Activated CD8-positive, alpha-beta memory T cell treated with anti-CD3 and anti-CD28 coated beads for 48 hours (primary cell): Measurements from ENCODE around the gene IRX6.

ENCODE experiments used
- DNase-seq, 3 experiments: peaks; one replicate each; pipeline ENCODE4 v3.0.0-alpha.2; 2020; ENCODE audit warnings: low read depth in 2 of 3, low spot score in 2 of 3

Gene IRX6

DNA sequence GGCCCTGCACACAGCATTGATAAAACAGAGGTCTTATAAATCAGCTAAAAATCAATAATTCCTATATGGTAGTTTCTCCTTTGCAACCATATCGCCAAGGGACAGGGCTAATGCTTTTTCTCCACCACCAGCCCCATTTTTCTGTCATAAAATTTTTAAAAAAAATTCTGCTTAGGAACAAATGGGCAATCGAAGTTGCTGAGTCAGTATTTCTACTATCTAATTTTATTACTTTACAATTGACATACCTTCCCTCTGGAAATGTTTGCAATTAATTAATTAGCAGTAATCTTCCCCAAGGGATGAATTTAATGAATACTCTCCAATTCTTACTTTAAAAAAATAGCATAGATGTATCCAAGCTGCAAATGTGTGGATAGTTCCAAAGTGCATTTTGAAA is 1.7 kb upstream of the IRX6 start:
- no peak for DNase-seq

GRCh38 chr16:55324285-55325079 is 479 bp downstream of the IRX6 start:
- DNase-seq: no peak

DNA sequence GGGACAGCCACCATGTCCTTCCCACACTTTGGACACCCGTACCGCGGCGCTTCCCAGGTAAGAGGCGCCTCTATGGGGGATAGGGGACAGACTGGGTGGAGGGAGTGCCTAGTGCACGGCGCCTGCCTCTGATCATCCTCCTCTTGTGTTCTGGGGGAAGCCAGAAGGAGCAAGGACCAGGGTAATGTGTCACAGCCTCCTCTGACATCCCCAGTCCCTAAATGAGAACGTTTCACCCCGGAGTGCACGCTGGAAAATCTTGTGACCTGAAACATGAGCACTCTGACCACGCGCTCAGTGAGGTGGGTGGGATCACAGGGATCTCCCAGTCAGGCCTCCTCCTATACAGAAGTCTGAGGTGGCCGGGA is 1.1 kb downstream of the IRX6 start:
- no peak for DNase-seq

DNA sequence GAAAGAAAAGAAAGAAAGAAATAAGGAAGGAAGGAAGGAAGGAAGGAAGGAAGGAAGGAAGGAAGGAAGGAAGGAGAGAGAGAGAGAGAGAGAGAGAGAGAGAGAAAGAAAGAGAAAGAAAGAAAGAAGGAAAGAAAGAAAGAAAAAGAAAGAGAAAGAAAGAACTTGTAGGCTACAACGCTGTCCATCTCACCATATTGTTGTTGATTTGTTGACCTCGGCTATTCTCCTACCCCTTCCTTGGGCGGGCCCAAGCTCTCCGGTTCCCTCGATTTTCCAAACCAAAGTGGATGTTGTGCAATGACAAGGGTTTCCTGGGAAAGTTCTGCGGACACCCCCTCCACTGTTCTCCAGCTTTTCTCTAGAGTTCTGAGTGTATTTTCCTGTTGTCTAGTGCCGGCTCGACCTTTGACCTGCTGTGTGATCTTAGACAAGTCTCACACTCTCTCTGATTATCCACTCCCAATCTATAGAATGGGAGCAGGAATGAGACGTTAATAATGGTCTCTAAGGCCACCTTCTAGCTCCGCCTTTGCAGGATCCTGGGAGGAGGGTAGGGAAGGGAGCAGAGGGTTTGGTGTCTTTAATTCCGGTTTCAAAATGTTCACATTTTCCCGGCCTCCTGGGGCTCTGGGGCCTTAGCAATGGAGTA is 1.6 kb downstream of the IRX6 start:
- no peak for DNase-seq

GRCh38 chr16:55326261-55327092 is 2.5 kb downstream of the IRX6 start:
- no peak for DNase-seq

GRCh38 chr16:55328611-55329569 is 4.9 kb downstream of the IRX6 start:
- DNase-seq: no peak

DNA sequence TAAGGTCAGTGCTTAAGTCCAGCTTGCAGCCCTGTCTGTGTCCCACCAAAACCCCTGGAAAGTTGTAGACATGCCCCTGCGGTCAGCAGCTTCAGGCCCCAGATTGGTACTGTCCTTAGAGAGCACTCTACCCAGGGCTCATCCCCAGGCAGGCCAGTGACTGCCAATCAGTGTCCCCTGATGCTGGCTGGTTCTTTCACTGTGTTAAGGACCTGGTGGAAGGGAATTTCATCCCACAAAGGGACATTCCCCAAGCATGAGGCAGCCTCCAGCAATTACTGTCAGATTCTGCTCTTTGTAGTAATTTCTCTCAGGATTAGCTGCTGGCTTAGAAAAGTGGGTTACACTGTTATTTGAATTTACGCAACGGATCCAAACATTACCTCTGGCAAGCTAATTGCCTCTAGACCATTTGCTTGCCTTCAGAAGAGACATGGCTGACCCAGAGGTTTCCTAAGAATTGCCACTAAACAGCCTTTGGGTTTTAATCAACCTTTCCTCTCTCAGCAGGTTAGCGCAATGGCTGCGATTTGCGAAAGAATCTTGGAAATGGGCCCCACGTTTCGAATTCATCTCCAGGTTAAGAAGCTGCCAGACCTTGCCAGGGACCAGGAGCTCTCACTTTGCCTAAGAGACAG is 5.9 kb downstream of the IRX6 start:
- no peak for DNase-seq

- no peak for DNase-seq
These were observed 7.0 kb downstream of the IRX6 start for GRCh38 chr16:55330781-55331647.

DNA sequence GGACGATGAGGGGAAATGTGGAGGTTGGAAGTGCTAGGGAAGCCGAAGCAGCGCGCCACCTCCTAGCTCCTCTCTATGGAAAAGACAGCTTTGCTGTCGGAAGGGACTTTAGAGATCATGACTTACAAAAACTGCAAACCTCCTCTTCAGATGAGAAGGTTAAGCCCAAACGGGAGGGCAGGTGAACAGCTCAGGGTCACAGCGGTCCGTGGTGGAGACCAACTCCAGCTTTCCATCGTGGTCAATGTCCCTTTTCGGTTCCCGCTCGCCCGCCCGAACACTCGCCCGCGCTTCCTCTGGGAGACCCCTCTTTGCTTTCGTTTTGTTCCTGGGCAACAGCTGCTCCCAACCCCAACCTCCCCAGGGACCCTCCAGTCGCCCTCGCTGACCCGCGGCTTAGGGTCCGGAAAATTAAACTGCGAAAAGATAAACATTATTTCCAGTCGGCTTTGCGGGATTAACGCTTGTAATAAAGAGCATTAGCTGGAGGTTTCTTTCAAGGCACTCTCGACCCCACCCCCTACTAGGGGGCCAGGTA is 7.7 kb downstream of the IRX6 start:
- DNase-seq: no peak

DNA sequence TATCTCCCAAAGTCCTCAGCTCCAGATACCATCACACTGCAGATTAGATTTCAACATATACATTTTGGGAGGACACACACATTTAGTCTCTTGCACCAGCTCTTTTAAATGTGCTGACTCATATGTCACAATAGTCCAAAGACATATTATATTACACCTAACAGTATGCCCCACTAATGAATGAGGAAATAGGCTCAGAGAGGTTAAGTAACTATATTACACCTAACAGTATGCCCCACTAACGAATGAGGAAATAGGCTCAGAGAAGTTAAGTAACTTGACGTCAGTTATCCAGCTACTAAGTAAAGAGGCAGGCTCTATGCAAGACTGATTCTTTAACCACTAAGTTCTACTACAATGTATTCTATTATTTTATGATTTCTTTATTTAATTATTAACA is 9.7 kb downstream of the IRX6 start:
- DNase-seq: no peak

- no peak for DNase-seq
These were observed 14.6 kb downstream of the IRX6 start for GRCh38 chr16:55338646-55339045.

GRCh38 chr16:55340445-55340844 is 16.4 kb downstream of the IRX6 start:
- DNase-seq: no peak

DNA sequence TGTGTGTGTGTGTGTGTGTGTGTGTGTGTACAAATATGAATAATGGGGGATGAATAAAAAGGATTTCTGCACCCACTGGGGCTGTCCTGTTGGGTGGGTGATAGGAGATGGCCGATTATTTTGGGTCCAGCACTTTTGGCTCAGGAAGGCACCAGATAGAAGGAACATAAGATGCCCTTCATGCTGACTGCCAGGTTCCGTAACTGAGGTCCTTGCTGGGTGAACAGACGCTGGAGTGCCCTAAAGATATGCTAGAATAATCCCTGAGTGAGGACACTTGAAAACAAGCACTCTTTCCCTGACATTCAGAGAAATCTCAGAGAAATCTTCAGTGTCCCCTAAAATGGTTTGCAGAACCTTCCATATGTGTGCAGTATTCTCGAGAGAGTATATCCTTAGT is 17.7 kb downstream of the IRX6 start:
- DNase-seq: no peak

DNA sequence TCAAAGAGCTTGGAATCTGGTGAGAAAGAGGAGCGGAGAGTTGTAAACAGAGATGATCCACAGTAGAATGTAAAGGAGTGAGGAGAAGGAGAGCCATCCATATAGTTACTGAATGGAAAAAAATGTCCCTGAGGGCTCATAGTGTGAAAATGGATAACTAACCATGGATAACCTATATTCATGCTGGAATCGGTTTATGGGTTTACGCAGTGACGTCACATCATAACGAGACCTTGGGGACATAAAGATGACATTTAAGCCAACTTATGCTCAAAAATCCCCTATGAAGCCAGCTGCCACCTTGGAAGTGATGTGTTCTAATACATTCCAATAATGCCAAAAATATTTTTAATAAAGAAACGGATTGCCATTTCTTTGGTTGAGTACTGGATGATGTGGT is 22.5 kb downstream of the IRX6 start:
- no peak for DNase-seq

GRCh38 chr16:55349867-55350266 is 25.9 kb downstream of the IRX6 start:
- no peak for DNase-seq

DNA sequence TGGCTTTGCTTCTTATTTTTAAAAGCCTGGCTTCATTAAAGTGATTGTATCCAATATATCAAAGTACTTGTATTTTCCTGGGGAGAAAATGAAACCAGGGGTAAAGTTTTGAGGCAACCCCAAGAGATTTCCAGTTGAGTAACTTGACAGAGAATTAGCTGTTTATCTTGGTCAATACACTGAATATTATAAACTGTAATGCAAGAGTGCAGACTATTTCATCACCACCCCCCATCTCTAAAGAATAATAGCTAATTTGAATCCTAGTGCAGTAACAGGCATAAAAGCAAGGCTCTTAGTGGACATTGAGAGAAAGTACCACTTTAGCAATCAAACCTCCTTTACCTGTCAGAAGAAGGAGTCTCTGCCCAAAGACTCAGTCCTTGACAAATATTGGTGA is 27.0 kb downstream of the IRX6 start:
- no peak for DNase-seq

GRCh38 chr16:55351936-55352335 is 27.9 kb downstream of the IRX6 start:
- no peak for DNase-seq

DNA sequence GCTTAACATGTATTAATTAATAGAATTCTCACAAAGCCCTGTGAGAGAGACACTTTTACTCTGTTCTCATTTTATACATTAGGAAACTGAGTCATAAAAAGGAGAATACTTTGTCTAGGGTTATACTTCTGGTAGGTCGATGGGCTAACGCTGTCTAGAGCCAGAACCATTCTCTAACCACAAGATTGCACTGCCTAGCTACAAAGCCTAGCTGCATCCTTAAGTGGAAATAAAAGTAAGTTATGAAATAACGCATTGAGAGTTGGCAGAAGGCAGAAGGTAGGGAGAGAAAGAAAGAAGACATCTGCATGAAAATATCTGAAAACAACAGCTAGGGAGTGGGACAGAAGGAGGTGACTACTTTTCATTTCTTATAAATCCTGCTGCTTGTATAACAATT is 33.2 kb downstream of the IRX6 start:
- no peak for DNase-seq

- DNase-seq: no peak
These were observed 35.9 kb downstream of the IRX6 start for GRCh38 chr16:55359946-55360345.
